22Rv1 (cell line): ENCODE measurements around the gene FCAMR.

Experiments
- CTCF ChIP-seq: fragments of 450-650 bp; IDR thresholded peaks from 2 replicates; pipeline ENCODE4 v1.5.1; 2017; ENCODE audit warnings: mild to moderate bottlenecking
- ZFX ChIP-seq: fragments of 450-650 bp; IDR thresholded peaks from 2 replicates; pipeline ENCODE4 v1.6.1; 2017; ENCODE audit warnings: antibody characterized with exemption, borderline replicate concordance

GRCh38 chr1:206967096-206967849 is 3.0 kb downstream of the FCAMR start:
- TF ChIP-seq CTCF (no peak), ZFX (no peak)
